ENCODE data around the gene BRINP3.
"Not testable (repeated sequence)": the region's sequence is repeated elsewhere in the genome, so short reads cannot be mapped to it uniquely, and the experiment has no call there.

The BRINP3 gene

GRCh38 chr1:190477762-190478148 lies at the start of gene BRINP3:
Gene BRINP3, minus strand, starts transcription at chr1:190477864.
- no peak for DNase-seq

GRCh38 chr1:190511554-190511953 lies 33.9 kb upstream of the BRINP3 start:
- no peak for DNase-seq

- no peak for DNase-seq
Observed at GRCh38 chr1:190507357-190507756, 29.7 kb upstream of the BRINP3 start.

- not testable (repeated sequence) for DNase-seq
Observed at GRCh38 chr1:190504539-190504938, 26.9 kb upstream of the BRINP3 start.

GRCh38 chr1:190497565-190497964 lies 19.9 kb upstream of the BRINP3 start:
- DNase-seq = no peak

GRCh38 chr1:190494451-190494850 lies 16.8 kb upstream of the BRINP3 start:
- DNase-seq = no peak

- no peak for DNase-seq
Observed at GRCh38 chr1:190491404-190491803, 13.7 kb upstream of the BRINP3 start.

- DNase-seq = no peak
Observed at GRCh38 chr1:190484045-190484444, 6.4 kb upstream of the BRINP3 start.

- DNase-seq = no peak
Observed at GRCh38 chr1:190480231-190480630, 2.6 kb upstream of the BRINP3 start.

- no peak for DNase-seq
Observed at GRCh38 chr1:190479516-190479915, 1.9 kb upstream of the BRINP3 start.

- DNase-seq = no peak
Observed at GRCh38 chr1:190479050-190479397, 1.4 kb upstream of the BRINP3 start.

- DNase-seq = peak; percentile 12
Observed at GRCh38 chr1:190478149-190479049, 735 bp upstream of the BRINP3 start.

GRCh38 chr1:190476806-190477205 lies 858 bp downstream of the BRINP3 start:
- no peak for DNase-seq

GRCh38 chr1:190476321-190476720 lies 1.3 kb downstream of the BRINP3 start:
- no peak for DNase-seq

- DNase-seq = no peak
Observed at GRCh38 chr1:190475421-190476141, 2.1 kb downstream of the BRINP3 start.

- no peak for DNase-seq
Observed at GRCh38 chr1:190474650-190475211, 2.9 kb downstream of the BRINP3 start.

- no peak for DNase-seq
Observed at GRCh38 chr1:190474010-190474409, 3.7 kb downstream of the BRINP3 start.

GRCh38 chr1:190472494-190472893 lies 5.2 kb downstream of the BRINP3 start:
- DNase-seq = no peak

- DNase-seq = no peak
Observed at GRCh38 chr1:190472042-190472441, 5.6 kb downstream of the BRINP3 start.

GRCh38 chr1:190464690-190465089 lies 13.0 kb downstream of the BRINP3 start:
- no peak for DNase-seq

- no peak for DNase-seq
Observed at GRCh38 chr1:190456129-190456528, 21.5 kb downstream of the BRINP3 start.

GRCh38 chr1:190455631-190456030 lies 22.0 kb downstream of the BRINP3 start:
- DNase-seq = no peak

GRCh38 chr1:190453550-190453949 lies 24.1 kb downstream of the BRINP3 start:
- no peak for DNase-seq

GRCh38 chr1:190452272-190452848 lies 25.3 kb downstream of the BRINP3 start:
- DNase-seq = peak; percentile 4
